ENCODE data around the gene FOXP4.
A peak's percentile ranks its signal among the peaks of the same experiment; 100 is the strongest.

FOXP4 gene

GRCh38 chr6:41523915-41524633, 22.1 kb upstream of the FOXP4 start:
- no peak for DNase-seq

GRCh38 chr6:41524634-41525011, 21.6 kb upstream of the FOXP4 start:
- no peak for DNase-seq

- DNase-seq, result peak; percentile 77
Observed at GRCh38 chr6:41527721-41528408, 18.3 kb upstream of the FOXP4 start.

GRCh38 chr6:41528409-41528963, 17.7 kb upstream of the FOXP4 start:
- DNase-seq, result no peak

- DNase-seq, result no peak
Observed at GRCh38 chr6:41529049-41529448, 17.1 kb upstream of the FOXP4 start.

GRCh38 chr6:41529970-41530369, 16.2 kb upstream of the FOXP4 start:
- DNase-seq, result no peak

- DNase-seq, result no peak
Observed at GRCh38 chr6:41530476-41530875, 15.7 kb upstream of the FOXP4 start.

GRCh38 chr6:41531016-41531415, 15.2 kb upstream of the FOXP4 start:
- DNase-seq, result no peak

- peak; percentile 48 for DNase-seq
Observed at GRCh38 chr6:41531591-41532582, 14.3 kb upstream of the FOXP4 start.

GRCh38 chr6:41535766-41536165, 10.4 kb upstream of the FOXP4 start:
- DNase-seq, result no peak

GRCh38 chr6:41536795-41537758, 9.1 kb upstream of the FOXP4 start:
- peak; percentile 94 for DNase-seq

GRCh38 chr6:41538556-41539182, 7.5 kb upstream of the FOXP4 start:
- peak; percentile 58 for DNase-seq

- no peak for DNase-seq
Observed at GRCh38 chr6:41539204-41539603, 7.0 kb upstream of the FOXP4 start.

- no peak for DNase-seq
Observed at GRCh38 chr6:41541364-41541763, 4.8 kb upstream of the FOXP4 start.

- DNase-seq, result no peak
Observed at GRCh38 chr6:41543087-41543486, 3.1 kb upstream of the FOXP4 start.

- DNase-seq, result no peak
Observed at GRCh38 chr6:41545247-41545702, 906 bp upstream of the FOXP4 start.

- DNase-seq, result no peak
Observed at GRCh38 chr6:41546475-41546865, 289 bp downstream of the FOXP4 start.

- DNase-seq, result peak; percentile 31
Observed at GRCh38 chr6:41546866-41547798, 951 bp downstream of the FOXP4 start.

GRCh38 chr6:41547799-41548097, 1.6 kb downstream of the FOXP4 start:
- DNase-seq, result no peak

GRCh38 chr6:41548098-41548840, 2.1 kb downstream of the FOXP4 start:
- no peak for DNase-seq

Measured in NCI-H510A treated with DMSO at 0.1 percent for 48 hours (cell line).